H1 (cell line): Measurements from ENCODE around the gene SEH1L. TPM values are rescaled to one million over a fixed set of nuclear protein-coding genes. Genes with fewer than 3 reads are reported as not detected.

Experiments
- KDM1A ChIP-seq: fragments of 200-600, 300-600 bp; sonication (generic); IDR thresholded peaks from 2 replicates; pipeline ENCODE4 v1.7.1; 2016; ENCODE audit warnings: mild to moderate bottlenecking, low read length, borderline replicate concordance
- polyA plus RNA-seq, 7 experiments: library from polyadenylated mRNA; depleted of rRNA in 3 of 7; stranded (reverse) in 5 of 7; unstranded in 2 of 7; fragments of >200 nt in 5 of 7; fragments of 200-250 nt in 2 of 7; gene quantifications; 1 replicate in 5 of 7; 2 replicates in 1 of 7; 4 replicates in 1 of 7; pipeline versions ENCODE4 v1.2.1 to v1.2.3, GENCODE V29; 2011 to 2013; ENCODE audit warnings: missing spikeins in 2 of 7, mixed read lengths in 2 of 7
- total RNA-seq: library from RNA; stranded (reverse); fragmentation: NEBNext Ultra II Directional; extraction: Animal tissue kit (Norgen Biotek cat#: 25700); gene quantifications from 2 replicates; pipeline ENCODE4 v1.2.1, GENCODE V29; 2021

Gene SEH1L
- total and polyA plus RNA-seq, 2 of the 8 experiments (the other 6 are each of a cell fraction or from before 2014, with no cell fraction given), result 41.7 to 96.7 TPM

GRCh38 chr18:13014818-13015217 lies 67.0 kb downstream of the SEH1L start (continued):
- TF ChIP-seq KDM1A, result no peak
